Measurements from ENCODE around the gene GORASP2. TPM values are rescaled to one million over a fixed set of nuclear protein-coding genes. Genes with fewer than 3 reads are reported as not detected.

The GORASP2 gene
- total RNA-seq (2022; extraction: Qiagen RNA extraction): 79.0 to 111 TPM (median 87.5 TPM) in 5 replicates

GRCh38 chr2:170928824-170929685, at the start of gene GORASP2:
Gene GORASP2, plus strand, starts transcription at chr2:170929253. Its CDS starts 88 bp downstream, at chr2:170929341.

Other genes starting within 250 kb of the GORASP2 start
- 0.05 TPM in 1 of 5 replicates, not detected in the others for gene SP5, start 213.9 kb upstream of the GORASP2 start, total RNA-seq (2022; extraction: Qiagen RNA extraction)
- not detected in 5 replicates for gene ERICH2, start 158.9 kb upstream of the GORASP2 start, total RNA-seq (2022; extraction: Qiagen RNA extraction)
- 0.53 to 0.67 TPM (median 0.61 TPM) in 5 replicates for gene GAD1, start 112.4 kb upstream of the GORASP2 start, total RNA-seq (2022; extraction: Qiagen RNA extraction)
- gene TLK1, start 231.6 kb downstream of the GORASP2 start, total RNA-seq (2022; extraction: Qiagen RNA extraction): 16.8 to 30.7 TPM (median 22.7 TPM) in 5 replicates

Data from A549 treated with CORT108297 at 1 μM for 4 hours (cell line).